Measurements from ENCODE around the gene JAK1. TPM values are rescaled to one million over a fixed set of nuclear protein-coding genes. Genes with fewer than 3 reads are reported as not detected.

The JAK1 gene
- total RNA-seq, 1 experiment from 2014 or later: 27.8 TPM

- CTCF ChIA-PET: no interaction called here
- POLR2A ChIA-PET: no interaction called here
- Mint-ChIP-seq H3K9me3 (no peaks in the 10 kb centered on the region), H3K27ac (no peak overlapping the region), H3K36me3 (peaks cover 10% of the 10 kb centered on the region), H3K27me3 (ENCODE audit: low read depth) (no peaks in the 10 kb centered on the region), H3K4me1 (no peaks in the 10 kb centered on the region), H3K4me3 (no peak overlapping the region)
- ATAC-seq: no peak
- TF ChIP-seq KAT7 (CRISPR knock-in tag; IDR thresholded peaks at IDR 0.05; ENCODE audit: borderline replicate concordance): no peak
- TF ChIP-seq ZNF263 (CRISPR knock-in tag; IDR thresholded peaks at IDR 0.05; ENCODE audit: low read depth): no peak
- TF ChIP-seq ZNF317 (CRISPR knock-in tag; IDR thresholded peaks at IDR 0.05; ENCODE audit: borderline replicate concordance, low read depth): no peak
- TF ChIP-seq SMAD4 (CRISPR knock-in tag; IDR thresholded peaks at IDR 0.05): no peak
- TF ChIP-seq IRF2 (CRISPR knock-in tag; IDR thresholded peaks at IDR 0.05; ENCODE audit: borderline replicate concordance, low read depth): no peak
- no peak for TF ChIP-seq NFATC4 (CRISPR knock-in tag; IDR thresholded peaks at IDR 0.05)
- TF ChIP-seq NFYB (CRISPR knock-in tag; conservative IDR thresholded peaks at IDR 0.05; ENCODE audit: low read depth): no peak
- TF ChIP-seq ZSCAN18 (CRISPR knock-in tag; IDR thresholded peaks at IDR 0.05): no peak
- TF ChIP-seq ZNF219 (CRISPR knock-in tag; IDR thresholded peaks at IDR 0.05; ENCODE audit: borderline replicate concordance): no peak
- TF ChIP-seq ATF3 (CRISPR knock-in tag; conservative IDR thresholded peaks at IDR 0.05): no peak
- TF ChIP-seq RORB (CRISPR knock-in tag; IDR thresholded peaks at IDR 0.05): no peak
- TF ChIP-seq GRHL2 (CRISPR knock-in tag; IDR thresholded peaks at IDR 0.05; ENCODE audit: insufficient replicate concordance, severe bottlenecking): no peak
- DNase-seq (ENCODE audit: low spot score): no peak
Measured at GRCh38 chr1:64846573-64847430, 119.5 kb downstream of the JAK1 start.

- ChIA-PET CTCF (no interaction called here), POLR2A (interaction anchor here (0.5 kb wide), 1 partner anchor 928 kb away, joined by 3 read pairs; no protein-coding TSS in a partner anchor)
- ATAC-seq (no peak), DNase-seq (ENCODE audit: low spot score) (no peak)
- Mint-ChIP-seq H3K36me3 (peaks cover 12% of the 10 kb centered on the region), H3K9me3 (no peaks in the 10 kb centered on the region), H3K27me3 (ENCODE audit: low read depth) (no peaks in the 10 kb centered on the region), H3K4me3 (no peak overlapping the region), H3K27ac (no peak overlapping the region), H3K4me1 (no peaks in the 10 kb centered on the region)
- TF ChIP-seq ZNF219 (CRISPR knock-in tag; IDR thresholded peaks at IDR 0.05; ENCODE audit: borderline replicate concordance) (no peak), JUN (CRISPR knock-in tag; IDR thresholded peaks at IDR 0.05) (no peak), STAT6 (CRISPR knock-in tag; conservative IDR thresholded peaks at IDR 0.05; ENCODE audit: low read depth) (no peak), AFF4 (CRISPR knock-in tag; IDR thresholded peaks at IDR 0.05; ENCODE audit: borderline replicate concordance) (no peak), FOXP1 (CRISPR knock-in tag; IDR thresholded peaks at IDR 0.05; ENCODE audit: borderline replicate concordance) (no peak), CREM (CRISPR knock-in tag; IDR thresholded peaks at IDR 0.05) (no peak), USF2 (CRISPR knock-in tag; IDR thresholded peaks at IDR 0.05) (no peak), ETV6 (CRISPR knock-in tag; IDR thresholded peaks at IDR 0.05) (no peak)
Measured at GRCh38 chr1:64845831-64846425, 120.4 kb downstream of the JAK1 start.

Measured in WTC11 (cell line).